Osteoblast (primary cell): Measurements from ENCODE around the gene IL4R. TPM values are rescaled to one million over a fixed set of nuclear protein-coding genes. Genes with fewer than 3 reads are reported as not detected.
A peak's percentile ranks its signal among the peaks of the same experiment; 100 is the strongest.

ENCODE experiments used
- DNase-seq: peaks from one replicate; pipeline ENCODE4 v3.0.0; 2011; ENCODE audit warnings: low spot score, mixed read lengths; ENCODE audit not compliant: insufficient read length; ENCODE audit errors: missing footprints
- H2AFZ ChIP-seq: 2 replicates; pipeline ENCODE4 v1.6.0; 2011; ENCODE audit warnings: mild to moderate bottlenecking, low read length
- H3K27ac ChIP-seq: 2 replicates; pipeline ENCODE4 v1.5.1; 2011; ENCODE audit warnings: mild to moderate bottlenecking, low read depth, low read length, moderate library complexity
- H3K27me3 ChIP-seq: 2 replicates; pipeline ENCODE4 v1.6.0; 2012; ENCODE audit warnings: mild to moderate bottlenecking, control low read depth, inconsistent platforms, low read length, moderate library complexity; ENCODE audit not compliant: insufficient read depth
- H3K36me3 ChIP-seq: 2 replicates; pipeline ENCODE4 v1.5.1; 2011; ENCODE audit warnings: mild to moderate bottlenecking, low read length, control low read depth, moderate library complexity; ENCODE audit not compliant: insufficient read depth
- H3K4me1 ChIP-seq: 2 replicates; pipeline ENCODE4 v1.5.1; 2011; ENCODE audit warnings: mild to moderate bottlenecking, low read length, control low read depth, moderate library complexity; ENCODE audit not compliant: insufficient read depth
- H3K4me2 ChIP-seq: 2 replicates; pipeline ENCODE4 v1.6.0; 2011; ENCODE audit warnings: mild to moderate bottlenecking, low read length; ENCODE audit not compliant: insufficient read depth
- H3K4me3 ChIP-seq: fragments of 200-600 bp; sonication (generic); 3 replicates; pipeline ENCODE4 v1.5.1; 2012; ENCODE audit warnings: mild to moderate bottlenecking, low read length, inconsistent platforms; ENCODE audit not compliant: insufficient read depth
- H3K79me2 ChIP-seq: 2 replicates; pipeline ENCODE4 v1.6.0; 2012; ENCODE audit warnings: mild to moderate bottlenecking, low read length, control low read depth, inconsistent platforms; ENCODE audit not compliant: insufficient read depth
- H3K9me3 ChIP-seq: 2 replicates; pipeline ENCODE4 v1.5.1; 2011; ENCODE audit warnings: low read depth, low read length, control low read depth
- H4K20me1 ChIP-seq: 2 replicates; pipeline ENCODE4 v1.6.0; 2012; ENCODE audit warnings: mild to moderate bottlenecking, low read length, control low read depth; ENCODE audit not compliant: insufficient read depth
- CTCF ChIP-seq: IDR thresholded peaks from 2 replicates; pipeline ENCODE4 v1.5.1; 2011; ENCODE audit warnings: mild to moderate bottlenecking, low read depth, low read length, moderate library complexity; ENCODE audit errors: extremely low read depth
- total RNA-seq: library from RNA; depleted of rRNA; stranded (reverse); fragments of >200 nt; gene quantifications from 2 replicates; pipeline ENCODE4 v1.2.3, GENCODE V29; 2012

Gene IL4R
- total RNA-seq, 1 donor, result 32.9 TPM

DNA sequence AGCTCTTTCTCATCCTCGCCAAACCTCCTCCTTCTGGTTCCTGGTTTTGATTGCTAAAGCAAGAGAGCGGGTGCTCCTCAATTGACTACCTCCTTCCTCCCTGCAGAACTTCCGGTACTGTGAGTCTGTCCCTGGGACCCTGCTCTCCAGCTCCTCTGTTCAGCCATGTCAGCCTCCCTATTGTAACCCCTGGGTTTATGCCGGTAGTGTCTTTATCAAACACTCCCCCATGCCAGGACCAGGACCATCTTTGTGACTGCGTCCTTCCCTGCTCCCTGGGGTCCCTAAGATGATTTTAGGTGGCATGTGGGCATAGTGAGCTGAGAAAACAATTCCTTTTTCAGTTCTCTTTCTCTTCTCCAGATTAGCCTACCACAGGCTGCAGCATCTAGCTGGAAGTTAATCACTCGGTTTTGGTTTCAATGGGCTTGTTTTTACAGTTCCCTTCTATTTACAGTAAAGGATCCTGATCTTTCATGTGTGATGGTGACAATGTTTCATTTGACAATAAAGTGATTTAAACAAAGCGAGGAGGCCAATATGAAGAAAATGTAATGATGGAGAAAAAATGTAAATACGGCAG lies 60.5 kb downstream of the IL4R start:
- Histone ChIP-seq H3K4me2 (peak overlapping the region; percentile 58), H3K4me1 (no peaks in the 10 kb centered on the region), H3K36me3 (no peaks in the 10 kb centered on the region), H3K27ac (no peak overlapping the region), H3K79me2 (no peaks in the 10 kb centered on the region), H2AFZ (peak overlapping the region; percentile 74), H3K27me3 (no peaks in the 10 kb centered on the region), H4K20me1 (no peaks in the 10 kb centered on the region), H3K4me3 (no peak overlapping the region), H3K9me3 (no peaks in the 10 kb centered on the region)
- no peak for TF ChIP-seq CTCF
- no peak for DNase-seq

DNA sequence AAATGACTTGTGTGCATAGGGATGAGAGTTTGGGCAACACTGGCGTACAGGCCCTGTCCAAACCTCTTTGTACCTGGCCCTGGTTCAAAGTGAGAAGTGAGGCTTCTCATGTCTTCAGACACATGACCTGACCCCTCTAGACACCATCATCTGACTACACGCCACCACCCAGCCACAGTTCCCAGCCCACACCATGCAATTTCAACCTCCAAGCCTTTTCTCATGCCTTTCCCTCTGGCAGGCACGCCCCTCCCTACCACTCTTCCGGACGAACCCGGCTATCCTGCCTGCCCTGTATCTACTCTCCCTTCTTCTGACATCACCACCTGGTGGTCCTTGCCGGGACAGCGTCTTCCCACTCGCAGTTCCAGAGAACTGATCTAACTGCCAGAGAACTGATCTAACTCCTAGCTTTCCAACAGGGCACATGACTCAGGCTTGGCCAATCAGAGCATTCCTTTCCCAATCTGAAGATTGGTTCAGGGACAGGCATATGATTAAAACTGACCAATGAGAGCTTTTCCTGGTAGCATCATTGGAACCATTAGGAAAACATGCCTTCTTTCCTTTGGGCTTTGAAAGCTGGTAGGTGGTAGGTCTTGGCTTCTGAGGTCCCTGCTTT lies 61.1 kb downstream of the IL4R start:
- Histone ChIP-seq H3K27ac (no peak overlapping the region), H3K79me2 (no peaks in the 10 kb centered on the region), H3K36me3 (no peaks in the 10 kb centered on the region), H3K4me3 (peak overlapping the region; percentile 13), H3K27me3 (no peaks in the 10 kb centered on the region), H3K9me3 (no peaks in the 10 kb centered on the region), H3K4me2 (peak overlapping the region; percentile 58), H2AFZ (peak overlapping the region; percentile 74), H3K4me1 (no peaks in the 10 kb centered on the region), H4K20me1 (no peaks in the 10 kb centered on the region)
- peak; percentile 88 for DNase-seq
- peak; percentile 69 for TF ChIP-seq CTCF

- no peak for TF ChIP-seq CTCF
- no peak overlapping the region for H2AFZ ChIP-seq
- H3K4me2 ChIP-seq, result no peak overlapping the region
- no peaks in the 10 kb centered on the region for H3K27me3 ChIP-seq
- H3K4me1 ChIP-seq, result no peaks in the 10 kb centered on the region
- H4K20me1 ChIP-seq, result no peaks in the 10 kb centered on the region
- no peak overlapping the region for H3K27ac ChIP-seq
- no peaks in the 10 kb centered on the region for H3K9me3 ChIP-seq
- H3K79me2 ChIP-seq, result no peaks in the 10 kb centered on the region
- no peak overlapping the region for H3K4me3 ChIP-seq
- H3K36me3 ChIP-seq, result no peaks in the 10 kb centered on the region
- DNase-seq, result no peak
Observed at GRCh38 chr16:27377666-27378485, 64.1 kb downstream of the IL4R start.
